IMR-90 (cell line): ENCODE data around the gene IGFBP3. TPM values are rescaled to one million over a fixed set of nuclear protein-coding genes. Genes with fewer than 3 reads are reported as not detected.

Experiments
- polyA plus RNA-seq, 3 experiments: library from polyadenylated mRNA; depleted of rRNA; stranded (reverse); fragments of >200 nt; gene quantifications; 2 replicates each; pipeline ENCODE4 v1.2.3, GENCODE V29; 2012; ENCODE audit warnings: low replicate concordance in 1 of 3
- total RNA-seq: library from RNA; depleted of rRNA; stranded (reverse); fragments of >200 nt; gene quantifications from 2 replicates; pipeline ENCODE4 v1.2.3, GENCODE V29; 2012; rRNA removed

The IGFBP3 gene
- total and polyA plus RNA-seq, 2 of the 4 experiments (the other 2 are of a cell fraction) = 272 to 601 TPM

Other genes with a start within 250 kb of the IGFBP3 start
- gene CCDC201, start 48.2 kb downstream of the IGFBP3 start, total RNA-seq = not detected in 2 replicates
- not detected in 2 replicates for gene CCDC201, start 48.2 kb downstream of the IGFBP3 start, polyA plus RNA-seq (2012; rRNA removed)
- gene IGFBP1, start 32.8 kb downstream of the IGFBP3 start, total RNA-seq = not detected in 2 replicates
- gene IGFBP1, start 32.8 kb downstream of the IGFBP3 start, polyA plus RNA-seq (2012; rRNA removed) = not detected in 2 replicates